ENCODE measurements around the gene HSBP1L1. TPM values are rescaled to one million over a fixed set of nuclear protein-coding genes. Genes with fewer than 3 reads are reported as not detected.
"Not testable (repeated sequence)": the region's sequence is repeated elsewhere in the genome, so short reads cannot be mapped to it uniquely, and the experiment has no call there.

The HSBP1L1 gene
- total RNA-seq, 2 experiments from 2014 or later, result 0.50 to 1.5 TPM

GRCh38 chr18:79987566-79987965 lies 23.1 kb downstream of the HSBP1L1 start:
- ChIA-PET POLR2A (interaction anchor here (0.7 to 1.7 kb wide), 4 partner anchors 33 to 306 kb away, joined by 3 to 4 read pairs (median 4); partner anchors contain the start of genes RBFA and SLC66A2), CTCF (interaction anchor here (0.9 to 1.4 kb wide), 4 partner anchors 46 to 1630 kb away, joined by 3 to 5 read pairs (median 3); partner anchors contain the start of gene RBFA)
- peaks cover 33% of the 10 kb centered on the region for H3K36me3 Mint-ChIP-seq (ENCODE audit: low read depth)
- ATAC-seq (no peak), DNase-seq (no peak)
- peak overlapping the region; percentile 80 for H3K27ac Mint-ChIP-seq
- no peaks in the 10 kb centered on the region for H3K27me3 Mint-ChIP-seq (ENCODE audit: low read depth)
- peaks cover 50% of the 10 kb centered on the region for H3K4me1 Mint-ChIP-seq (ENCODE audit: low read depth)
- H3K4me3 Mint-ChIP-seq, result peak overlapping the region; percentile 91
- H3K9me3 Mint-ChIP-seq (ENCODE audit: insufficient read depth), result no peaks in the 10 kb centered on the region

GRCh38 chr18:79988071-79988450 lies 23.6 kb downstream of the HSBP1L1 start:
- Mint-ChIP-seq H3K36me3 (ENCODE audit: low read depth) (peaks cover 31% of the 10 kb centered on the region), H3K4me1 (ENCODE audit: low read depth) (peaks cover 45% of the 10 kb centered on the region), H3K4me3 (peak overlapping the region; percentile 91), H3K27me3 (ENCODE audit: low read depth) (no peaks in the 10 kb centered on the region), H3K27ac (peak overlapping the region; percentile 80), H3K9me3 (ENCODE audit: insufficient read depth) (no peaks in the 10 kb centered on the region)
- DNase-seq, result peak; percentile 72
- peak; percentile 79 for ATAC-seq
- ChIA-PET POLR2A (interaction anchor here (0.7 to 1.7 kb wide), 4 partner anchors 34 to 307 kb away, joined by 3 to 4 read pairs (median 4); partner anchors contain the start of genes RBFA and SLC66A2), CTCF (interaction anchor here (0.9 to 1.4 kb wide), 4 partner anchors 46 to 1630 kb away, joined by 3 to 5 read pairs (median 3); partner anchors contain the start of gene RBFA)

- DNase-seq, result peak; percentile 87
- Mint-ChIP-seq H3K36me3 (ENCODE audit: low read depth) (peaks cover 27% of the 10 kb centered on the region), H3K9me3 (ENCODE audit: insufficient read depth) (no peaks in the 10 kb centered on the region), H3K4me1 (ENCODE audit: low read depth) (peaks cover 39% of the 10 kb centered on the region), H3K27ac (peak within 1 kb of the TSS; percentile 93), H3K4me3 (peak within 1 kb of the TSS; percentile 91), H3K27me3 (ENCODE audit: low read depth) (no peaks in the 10 kb centered on the region)
- ChIA-PET POLR2A (interaction anchor here (1.1 to 1.7 kb wide), 4 partner anchors 37 to 307 kb away, joined by 4 to 5 read pairs (median 4); partner anchors contain the start of genes RBFA and SLC66A2), CTCF (interaction anchor here (0.9 to 1.4 kb wide), 2 partner anchors 43 to 59 kb away, joined by 3 to 5 read pairs; no protein-coding TSS in a partner anchor)
- ATAC-seq, result peak; percentile 94
These were observed 24.2 kb downstream of the HSBP1L1 start, which contains the start of gene TXNL4A for GRCh38 chr18:79988451-79989194. Gene TXNL4A (minus strand): TSS chr18:79988563. CDS start chr18:79988392, 171 bp downstream.

GRCh38 chr18:79989195-79989497 lies 24.7 kb downstream of the HSBP1L1 start:
- no peaks in the 10 kb centered on the region for H3K9me3 Mint-ChIP-seq (ENCODE audit: insufficient read depth)
- peaks cover 23% of the 10 kb centered on the region for H3K36me3 Mint-ChIP-seq (ENCODE audit: low read depth)
- peak overlapping the region; percentile 89 for H3K4me3 Mint-ChIP-seq
- CTCF ChIA-PET, result interaction anchor here (0.9 kb wide), 1 partner anchor 43 kb away, joined by 3 read pairs; no protein-coding TSS in a partner anchor
- peaks cover 34% of the 10 kb centered on the region for H3K4me1 Mint-ChIP-seq (ENCODE audit: low read depth)
- POLR2A ChIA-PET, result interaction anchor here (1.3 kb wide), 1 partner anchor 43 kb away, joined by 5 read pairs; no protein-coding TSS in a partner anchor
- peak overlapping the region; percentile 93 for H3K27ac Mint-ChIP-seq
- DNase-seq (no peak), ATAC-seq (no peak)
- H3K27me3 Mint-ChIP-seq (ENCODE audit: low read depth), result no peaks in the 10 kb centered on the region

GRCh38 chr18:79991494-79991893 lies 27.1 kb downstream of the HSBP1L1 start:
- Mint-ChIP-seq H3K27me3 (ENCODE audit: low read depth) (no peaks in the 10 kb centered on the region), H3K4me3 (no peak overlapping the region), H3K36me3 (ENCODE audit: low read depth) (peaks cover 7% of the 10 kb centered on the region), H3K27ac (no peak overlapping the region), H3K4me1 (ENCODE audit: low read depth) (peaks cover 16% of the 10 kb centered on the region), H3K9me3 (ENCODE audit: insufficient read depth) (no peaks in the 10 kb centered on the region)
- ATAC-seq (no peak), DNase-seq (no peak)
- POLR2A ChIA-PET, result no interaction called here
- CTCF ChIA-PET, result no interaction called here

- H3K4me1 Mint-ChIP-seq (ENCODE audit: low read depth); H3K9me3 Mint-ChIP-seq (ENCODE audit: insufficient read depth); CTCF ChIA-PET; H3K27me3 Mint-ChIP-seq (ENCODE audit: low read depth); H3K36me3 Mint-ChIP-seq (ENCODE audit: low read depth); POLR2A ChIA-PET; DNase-seq; H3K4me3 Mint-ChIP-seq; ATAC-seq; H3K27ac Mint-ChIP-seq: not testable (repeated sequence)
These were observed 35.3 kb downstream of the HSBP1L1 start for GRCh38 chr18:79999701-80000100.

GRCh38 chr18:80000877-80001276 lies 36.4 kb downstream of the HSBP1L1 start:
- H3K36me3 Mint-ChIP-seq (ENCODE audit: low read depth), result no peaks in the 10 kb centered on the region
- ATAC-seq (no peak), DNase-seq (no peak)
- no peaks in the 10 kb centered on the region for H3K4me1 Mint-ChIP-seq (ENCODE audit: low read depth)
- POLR2A ChIA-PET, result no interaction called here
- no peak overlapping the region for H3K4me3 Mint-ChIP-seq
- H3K9me3 Mint-ChIP-seq (ENCODE audit: insufficient read depth), result peaks cover 5% of the 10 kb centered on the region
- CTCF ChIA-PET, result no interaction called here
- no peaks in the 10 kb centered on the region for H3K27me3 Mint-ChIP-seq (ENCODE audit: low read depth)
- no peak overlapping the region for H3K27ac Mint-ChIP-seq

GRCh38 chr18:80002468-80002867 lies 38.0 kb downstream of the HSBP1L1 start:
- Mint-ChIP-seq H3K9me3 (ENCODE audit: insufficient read depth) (peaks cover 5% of the 10 kb centered on the region), H3K27me3 (ENCODE audit: low read depth) (no peaks in the 10 kb centered on the region), H3K36me3 (ENCODE audit: low read depth) (no peaks in the 10 kb centered on the region), H3K4me1 (ENCODE audit: low read depth) (no peaks in the 10 kb centered on the region), H3K4me3 (no peak overlapping the region), H3K27ac (no peak overlapping the region)
- ChIA-PET POLR2A (no interaction called here), CTCF (no interaction called here)
- DNase-seq, result no peak
- ATAC-seq, result no peak

- peaks cover 8% of the 10 kb centered on the region for H3K9me3 Mint-ChIP-seq (ENCODE audit: insufficient read depth)
- ChIA-PET CTCF (interaction anchor here (0.6 kb wide), 1 partner anchor 565 kb away, joined by 3 read pairs; no protein-coding TSS in a partner anchor), POLR2A (no interaction called here)
- ATAC-seq, result no peak
- H3K4me3 Mint-ChIP-seq, result no peak overlapping the region
- H3K4me1 Mint-ChIP-seq (ENCODE audit: low read depth), result no peaks in the 10 kb centered on the region
- no peak for DNase-seq
- no peaks in the 10 kb centered on the region for H3K36me3 Mint-ChIP-seq (ENCODE audit: low read depth)
- no peaks in the 10 kb centered on the region for H3K27me3 Mint-ChIP-seq (ENCODE audit: low read depth)
- H3K27ac Mint-ChIP-seq, result no peak overlapping the region
These were observed 40.3 kb downstream of the HSBP1L1 start for GRCh38 chr18:80004600-80005342.

GRCh38 chr18:80006724-80007123 lies 42.3 kb downstream of the HSBP1L1 start:
- H3K27me3 Mint-ChIP-seq (ENCODE audit: low read depth), result no peaks in the 10 kb centered on the region
- POLR2A ChIA-PET, result no interaction called here

GRCh38 chr18:80009661-80010550 lies 45.5 kb downstream of the HSBP1L1 start:
- no peaks in the 10 kb centered on the region for H3K36me3 Mint-ChIP-seq (ENCODE audit: low read depth)
- DNase-seq, result no peak
- POLR2A ChIA-PET, result no interaction called here
- CTCF ChIA-PET, result no interaction called here
- H3K4me3 Mint-ChIP-seq, result no peak overlapping the region
- H3K27ac Mint-ChIP-seq, result no peak overlapping the region
- no peaks in the 10 kb centered on the region for H3K4me1 Mint-ChIP-seq (ENCODE audit: low read depth)
- peaks cover 31% of the 10 kb centered on the region for H3K9me3 Mint-ChIP-seq (ENCODE audit: insufficient read depth)
- ATAC-seq, result no peak
- no peaks in the 10 kb centered on the region for H3K27me3 Mint-ChIP-seq (ENCODE audit: low read depth)

More at GRCh38 chr18:80006724-80007123, 42.3 kb downstream of the HSBP1L1 start:
- DNase-seq (no peak), ATAC-seq (no peak)
- Mint-ChIP-seq H3K36me3 (ENCODE audit: low read depth) (no peaks in the 10 kb centered on the region), H3K4me1 (ENCODE audit: low read depth) (no peaks in the 10 kb centered on the region), H3K27ac (no peak overlapping the region), H3K9me3 (ENCODE audit: insufficient read depth) (peaks cover 12% of the 10 kb centered on the region), H3K4me3 (no peak overlapping the region)
- CTCF ChIA-PET, result no interaction called here
